GM12801 (cell line): ENCODE measurements around the gene RNASE1.

Experiments
- TF ChIP-seq, protein P1 (sequence below): IDR thresholded peaks from one replicate; pipeline ENCODE4 v1.5.1; 2011; ENCODE audit warnings: control low read depth; ENCODE audit not compliant: insufficient read length; ENCODE audit errors: extremely low read depth

The RNASE1 gene

DNA sequence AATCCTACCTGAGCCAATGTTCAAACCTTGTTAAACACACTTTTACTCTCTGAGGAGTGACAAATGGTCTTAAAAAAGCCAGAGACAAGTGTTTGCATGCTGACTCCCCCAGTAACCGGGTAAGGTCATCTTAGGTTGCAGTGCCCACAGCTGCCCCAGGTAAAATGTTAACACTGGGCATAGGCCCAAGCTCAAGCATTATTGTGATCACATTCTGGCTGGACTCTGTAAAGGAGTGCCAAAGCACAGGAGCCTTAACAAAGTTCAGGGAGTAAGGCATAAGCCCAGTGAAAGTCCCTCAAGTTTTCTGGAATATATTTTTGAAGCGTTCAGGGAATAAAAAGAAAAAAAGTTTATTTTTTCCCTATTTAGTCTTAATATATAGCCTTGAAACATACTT, 48.3 kb downstream of the RNASE1 start:
- TF ChIP-seq, protein P1, sequence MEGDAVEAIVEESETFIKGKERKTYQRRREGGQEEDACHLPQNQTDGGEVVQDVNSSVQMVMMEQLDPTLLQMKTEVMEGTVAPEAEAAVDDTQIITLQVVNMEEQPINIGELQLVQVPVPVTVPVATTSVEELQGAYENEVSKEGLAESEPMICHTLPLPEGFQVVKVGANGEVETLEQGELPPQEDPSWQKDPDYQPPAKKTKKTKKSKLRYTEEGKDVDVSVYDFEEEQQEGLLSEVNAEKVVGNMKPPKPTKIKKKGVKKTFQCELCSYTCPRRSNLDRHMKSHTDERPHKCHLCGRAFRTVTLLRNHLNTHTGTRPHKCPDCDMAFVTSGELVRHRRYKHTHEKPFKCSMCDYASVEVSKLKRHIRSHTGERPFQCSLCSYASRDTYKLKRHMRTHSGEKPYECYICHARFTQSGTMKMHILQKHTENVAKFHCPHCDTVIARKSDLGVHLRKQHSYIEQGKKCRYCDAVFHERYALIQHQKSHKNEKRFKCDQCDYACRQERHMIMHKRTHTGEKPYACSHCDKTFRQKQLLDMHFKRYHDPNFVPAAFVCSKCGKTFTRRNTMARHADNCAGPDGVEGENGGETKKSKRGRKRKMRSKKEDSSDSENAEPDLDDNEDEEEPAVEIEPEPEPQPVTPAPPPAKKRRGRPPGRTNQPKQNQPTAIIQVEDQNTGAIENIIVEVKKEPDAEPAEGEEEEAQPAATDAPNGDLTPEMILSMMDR = no peak

DNA sequence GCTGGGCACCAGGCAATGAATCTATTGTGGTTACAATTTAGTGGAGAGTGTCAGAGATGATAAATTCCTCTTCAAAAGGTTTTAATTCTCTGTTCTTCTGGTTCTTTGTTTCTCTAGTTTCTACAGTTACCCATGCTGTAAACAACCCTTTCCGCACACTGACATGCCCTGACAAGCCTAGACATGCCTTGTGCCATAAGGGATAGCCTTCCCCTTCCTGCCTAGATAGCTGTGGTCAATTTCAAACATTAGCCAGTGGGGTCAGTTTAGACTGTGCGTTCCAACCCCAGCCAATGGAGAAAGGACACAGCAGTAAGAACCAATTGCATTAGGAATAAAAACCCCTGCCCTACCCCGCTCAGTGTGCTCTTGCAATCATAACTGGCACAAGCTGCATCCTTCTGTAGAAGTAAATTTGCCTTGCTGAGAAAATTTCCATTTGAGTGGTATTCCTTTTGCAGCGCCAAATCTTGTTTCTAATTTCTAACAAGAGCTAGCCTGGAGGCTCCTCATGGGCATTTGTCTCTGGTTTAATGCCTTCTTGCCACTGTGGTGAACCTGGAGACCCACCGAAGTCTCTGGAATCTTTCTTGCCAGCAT, 50.6 kb downstream of the RNASE1 start:
- TF ChIP-seq, protein P1 = no peak
